ENCODE measurements around the gene NEUROD1.

NEUROD1 gene

GRCh38 chr2:181632733-181633401 lies 47.5 kb downstream of the NEUROD1 start:
- no peak for DNase-seq (ENCODE audit: low spot score)

DNA sequence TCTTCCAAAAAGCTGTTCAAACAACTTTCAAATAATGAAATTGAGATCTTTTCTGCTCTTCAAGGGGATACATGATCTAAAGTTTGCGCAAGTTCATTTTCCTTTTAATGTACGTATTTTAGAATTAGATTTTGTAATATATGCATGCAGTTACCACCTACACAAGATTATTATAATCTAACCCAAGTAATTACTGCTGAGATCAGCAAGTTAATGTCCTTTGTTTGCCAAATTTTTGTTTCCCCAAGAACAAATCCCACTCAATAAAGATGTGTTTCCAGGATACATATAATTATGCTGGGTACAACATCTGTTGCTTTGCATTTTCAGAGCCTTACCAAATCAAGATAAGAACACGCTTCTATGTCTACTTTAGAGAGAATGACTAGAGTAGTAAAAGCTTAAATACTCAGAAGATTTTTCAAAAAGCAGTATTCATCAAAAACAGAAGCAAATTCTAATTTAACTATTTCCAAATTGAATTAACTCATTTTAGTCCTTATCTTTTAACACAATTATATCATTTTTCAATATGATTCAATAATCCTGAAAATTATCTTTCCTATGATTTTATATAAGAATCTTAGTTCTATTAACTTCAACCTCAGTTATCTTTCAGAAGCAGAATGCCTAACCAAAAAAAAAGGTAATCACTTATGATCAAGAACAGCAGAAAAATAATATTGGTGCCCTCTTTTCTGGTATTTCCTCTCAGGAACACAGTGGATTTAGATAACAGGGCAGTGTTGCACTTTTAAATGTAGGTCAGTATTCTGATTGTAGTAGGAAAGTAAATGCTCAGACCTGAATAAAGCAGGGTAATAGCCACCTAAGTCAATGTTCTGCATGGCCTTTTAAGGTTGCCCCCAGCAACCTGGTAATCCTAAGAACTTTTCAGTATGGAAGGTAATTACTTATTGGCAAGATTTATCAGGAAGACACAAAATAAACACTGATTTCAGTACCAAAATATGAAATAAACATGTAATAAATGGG lies 51.4 kb downstream of the NEUROD1 start:
- no peak for DNase-seq (ENCODE audit: low spot score)

GRCh38 chr2:181627545-181627944 lies 52.8 kb downstream of the NEUROD1 start:
- no peak for DNase-seq (ENCODE audit: low spot score)

DNA sequence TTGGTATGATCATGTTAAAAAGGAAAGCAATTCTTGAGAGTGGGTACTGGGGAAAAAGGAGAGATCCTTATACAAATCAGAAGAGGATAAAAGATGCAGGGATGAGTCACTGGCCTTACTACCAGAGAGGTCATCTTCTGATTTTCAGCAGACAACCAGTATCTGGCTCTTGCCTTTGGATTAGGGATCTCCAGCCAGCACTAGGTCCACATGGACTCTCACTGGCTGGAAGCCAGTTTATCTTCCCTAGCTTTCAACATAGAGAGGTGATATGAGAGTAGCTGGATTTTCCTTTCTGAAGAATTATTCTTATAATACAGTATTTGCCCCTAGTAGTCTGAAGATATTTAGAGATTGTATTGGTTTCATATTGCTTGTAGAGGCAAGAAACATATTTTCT lies 53.6 kb downstream of the NEUROD1 start:
- no peak for DNase-seq (ENCODE audit: low spot score)
